MG63 (cell line): ENCODE results near the gene EPB41. TPM values are rescaled to one million over a fixed set of nuclear protein-coding genes. Genes with fewer than 3 reads are reported as not detected.

ENCODE experiments used
- DNase-seq: peaks from one replicate; pipeline ENCODE4 v3.0.0-alpha.2; 2020
- H3K27me3 ChIP-seq: fragments of 250-450 bp; sonication (Bioruptor Pico); 2 replicates; pipeline ENCODE4 v1.5.1; 2020; ENCODE audit warnings: mild to moderate bottlenecking, moderate library complexity
- H3K36me3 ChIP-seq: fragments of 250-450 bp; sonication (Bioruptor Pico); 2 replicates; pipeline ENCODE4 v1.5.1; 2020; ENCODE audit warnings: mild to moderate bottlenecking, moderate library complexity
- H3K4me3 ChIP-seq: fragments of 250-450 bp; sonication (Bioruptor Pico); 2 replicates; pipeline ENCODE4 v1.5.1; 2020; ENCODE audit warnings: mild to moderate bottlenecking, moderate library complexity
- H3K9me3 ChIP-seq: fragments of 250-450 bp; sonication (Bioruptor Pico); 2 replicates; pipeline ENCODE4 v1.5.1; 2020; ENCODE audit warnings: mild to moderate bottlenecking, moderate library complexity
- total RNA-seq: library from RNA; depleted of rRNA; stranded (reverse); fragments of >200 nt; shearing (Covaris generic); gene quantifications from 2 replicates; pipeline ENCODE4 v1.2.3, GENCODE V29; 2014; ENCODE audit warnings: low replicate concordance

The EPB41 gene
- total RNA-seq, 1 experiment from 2014 or later, result 4.6 TPM

- no peak for DNase-seq
- H3K4me3 ChIP-seq, result peak overlapping the region; percentile 65
- H3K9me3 ChIP-seq, result no peaks in the 10 kb centered on the region
- no peaks in the 10 kb centered on the region for H3K27me3 ChIP-seq
- H3K36me3 ChIP-seq, result no peaks in the 10 kb centered on the region
Observed at GRCh38 chr1:28887835-28888682, 26.3 kb upstream of the EPB41 start.

DNA sequence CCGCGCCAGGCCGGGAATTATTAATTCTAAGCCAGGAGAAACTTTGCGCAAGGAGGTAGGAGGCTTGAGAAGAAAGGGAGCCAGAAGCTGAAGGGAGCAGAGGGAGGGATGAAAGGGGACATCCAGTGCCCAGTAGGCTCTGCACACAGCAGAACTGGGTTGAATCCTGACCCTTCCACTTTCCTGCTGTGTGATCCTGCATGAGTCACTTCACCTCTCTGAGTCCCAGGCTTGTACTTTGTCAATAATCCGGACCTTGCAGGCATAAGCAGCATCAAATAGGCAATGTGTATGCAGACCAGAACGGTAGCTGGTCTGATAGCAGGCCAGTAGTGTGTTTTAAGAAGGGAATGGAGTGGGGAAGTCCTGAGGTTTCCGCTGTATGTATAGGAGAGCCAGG, 25.5 kb upstream of the EPB41 start:
- no peak for DNase-seq
- H3K27me3 ChIP-seq, result no peaks in the 10 kb centered on the region
- no peak overlapping the region for H3K4me3 ChIP-seq
- no peaks in the 10 kb centered on the region for H3K36me3 ChIP-seq
- no peaks in the 10 kb centered on the region for H3K9me3 ChIP-seq

- Histone ChIP-seq H3K36me3 (no peaks in the 10 kb centered on the region), H3K4me3 (no peak overlapping the region), H3K27me3 (no peaks in the 10 kb centered on the region), H3K9me3 (no peaks in the 10 kb centered on the region)
- no peak for DNase-seq
Observed at GRCh38 chr1:28889357-28889756, 25.0 kb upstream of the EPB41 start.

DNA sequence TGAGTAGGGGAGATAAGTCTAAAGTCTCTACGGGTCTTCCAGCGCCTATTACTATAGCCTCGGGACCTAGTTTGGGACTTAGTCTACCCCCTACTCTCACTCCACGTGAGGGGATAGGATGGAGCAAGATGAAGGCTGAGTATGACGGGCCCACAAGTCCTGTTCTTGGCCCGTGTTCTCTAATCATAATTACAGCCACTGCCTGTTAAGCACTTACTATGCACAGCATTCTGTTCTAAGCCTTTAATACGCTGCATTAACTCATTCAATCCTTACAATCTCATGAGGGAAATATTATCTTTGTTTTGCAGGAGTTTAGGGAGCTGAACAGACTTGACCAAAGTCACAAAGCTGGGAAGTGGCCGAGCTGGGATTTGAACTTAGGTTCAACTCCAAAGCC, 23.9 kb upstream of the EPB41 start:
- Histone ChIP-seq H3K36me3 (no peaks in the 10 kb centered on the region), H3K4me3 (no peak overlapping the region), H3K27me3 (no peaks in the 10 kb centered on the region), H3K9me3 (no peaks in the 10 kb centered on the region)
- no peak for DNase-seq

GRCh38 chr1:28890836-28891235, 23.5 kb upstream of the EPB41 start:
- no peaks in the 10 kb centered on the region for H3K9me3 ChIP-seq
- H3K27me3 ChIP-seq, result no peaks in the 10 kb centered on the region
- no peak overlapping the region for H3K4me3 ChIP-seq
- no peaks in the 10 kb centered on the region for H3K36me3 ChIP-seq
- DNase-seq, result no peak

DNA sequence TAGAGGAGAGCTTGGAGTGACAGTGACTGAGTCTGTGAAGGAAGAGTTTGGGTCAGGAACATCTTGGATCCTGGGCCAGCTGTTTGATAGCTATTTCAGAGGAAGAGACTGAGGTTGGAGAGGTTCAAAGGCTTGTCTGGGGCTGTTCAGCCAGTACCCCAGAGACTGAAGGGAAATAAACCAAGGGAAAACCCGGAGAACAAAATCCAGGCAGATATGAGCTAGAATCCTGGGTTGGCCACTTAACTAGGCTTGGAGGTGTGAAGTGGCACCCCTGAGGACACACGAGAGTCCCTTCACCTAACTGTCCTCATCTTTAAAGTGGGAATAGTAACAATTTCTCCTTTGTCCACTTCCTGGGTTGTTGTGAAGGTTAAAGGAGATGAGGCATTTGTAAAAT, 23.1 kb upstream of the EPB41 start:
- Histone ChIP-seq H3K27me3 (no peaks in the 10 kb centered on the region), H3K36me3 (no peaks in the 10 kb centered on the region), H3K4me3 (no peak overlapping the region), H3K9me3 (no peaks in the 10 kb centered on the region)
- no peak for DNase-seq

DNA sequence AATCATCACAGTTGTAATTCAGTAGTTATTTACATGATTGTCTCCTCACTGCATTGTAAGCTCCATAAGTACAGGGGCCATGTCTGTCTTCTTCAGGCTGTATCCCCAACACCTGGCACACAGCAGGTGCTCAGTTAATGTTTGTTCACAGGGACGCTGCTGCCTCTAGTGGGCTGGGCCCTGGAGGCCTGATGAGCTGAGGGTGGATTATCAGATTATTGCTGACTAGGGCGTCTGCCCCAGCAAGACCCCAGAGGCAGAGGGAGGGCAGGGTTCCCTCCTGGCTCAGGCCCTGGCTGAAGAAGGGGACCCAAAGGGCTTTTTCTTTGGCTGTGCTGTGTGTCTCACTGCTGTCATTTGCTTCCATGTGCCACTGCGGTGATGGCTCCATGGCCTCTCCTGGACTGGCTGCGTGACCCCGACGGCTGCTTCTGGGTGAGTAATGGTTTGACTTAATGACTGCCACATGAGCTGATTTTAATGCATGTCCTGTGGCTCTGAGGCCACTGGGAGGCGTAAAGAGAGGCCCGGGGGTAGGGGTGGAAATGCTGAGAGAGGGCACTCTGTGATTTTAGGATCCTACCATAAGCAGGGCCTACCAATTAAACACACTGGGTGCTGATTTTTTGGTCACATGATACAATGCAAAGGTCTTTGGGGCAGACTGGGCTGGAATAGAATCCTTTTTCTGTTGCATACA, 20.8 kb upstream of the EPB41 start:
- H3K27me3 ChIP-seq, result no peaks in the 10 kb centered on the region
- DNase-seq, result peak; percentile 39
- H3K9me3 ChIP-seq, result no peaks in the 10 kb centered on the region
- H3K4me3 ChIP-seq, result no peak overlapping the region
- H3K36me3 ChIP-seq, result no peaks in the 10 kb centered on the region

DNA sequence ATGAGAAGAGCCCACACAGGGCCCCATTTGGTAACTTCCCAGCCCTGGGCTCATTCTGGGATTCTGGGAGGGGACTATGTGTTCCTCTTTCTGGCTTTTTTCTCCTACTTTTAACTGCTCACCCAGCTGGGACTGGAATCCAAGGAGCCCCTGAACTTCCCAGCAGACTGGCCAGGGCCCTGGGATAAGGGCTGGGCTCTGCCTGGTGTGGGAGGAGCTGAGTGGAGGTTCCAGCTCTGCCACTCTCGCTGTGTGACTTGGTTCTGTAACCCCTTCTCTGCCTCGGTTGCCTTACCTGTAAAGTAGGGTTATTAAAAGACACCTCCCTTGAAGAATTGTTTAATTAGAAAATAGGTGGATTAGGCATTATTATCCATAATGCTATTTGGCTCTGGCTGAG, 19.6 kb upstream of the EPB41 start:
- Histone ChIP-seq H3K36me3 (no peaks in the 10 kb centered on the region), H3K27me3 (no peaks in the 10 kb centered on the region), H3K4me3 (no peak overlapping the region), H3K9me3 (no peaks in the 10 kb centered on the region)
- no peak for DNase-seq

- no peaks in the 10 kb centered on the region for H3K27me3 ChIP-seq
- no peaks in the 10 kb centered on the region for H3K36me3 ChIP-seq
- DNase-seq, result peak; percentile 15
- H3K9me3 ChIP-seq, result no peaks in the 10 kb centered on the region
- no peak overlapping the region for H3K4me3 ChIP-seq
Observed at GRCh38 chr1:28895896-28896608, 18.3 kb upstream of the EPB41 start.

- Histone ChIP-seq H3K27me3 (no peaks in the 10 kb centered on the region), H3K9me3 (no peaks in the 10 kb centered on the region), H3K4me3 (no peak overlapping the region), H3K36me3 (no peaks in the 10 kb centered on the region)
- no peak for DNase-seq
Observed at GRCh38 chr1:28896609-28896986, 17.8 kb upstream of the EPB41 start.

DNA sequence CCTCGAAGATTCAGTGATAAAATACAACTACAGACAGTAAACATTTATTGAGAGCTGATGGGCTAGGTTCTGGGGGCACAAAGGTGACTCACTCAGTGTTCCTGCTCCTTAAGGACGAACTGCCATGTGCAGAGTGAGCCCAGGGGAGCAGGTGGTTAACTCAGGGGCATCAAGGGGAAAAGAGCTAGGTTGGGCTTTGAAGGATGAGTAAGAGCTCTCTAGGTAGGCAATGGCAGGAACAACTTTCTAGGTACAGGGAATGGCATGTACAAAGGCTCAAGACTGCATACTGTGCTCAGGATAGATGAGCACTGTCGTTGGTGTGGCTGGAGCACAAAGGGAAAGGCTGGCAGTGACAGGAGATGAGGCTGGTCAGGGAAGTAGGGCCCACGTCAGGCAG, 16.6 kb upstream of the EPB41 start:
- no peaks in the 10 kb centered on the region for H3K27me3 ChIP-seq
- H3K4me3 ChIP-seq, result no peak overlapping the region
- no peaks in the 10 kb centered on the region for H3K36me3 ChIP-seq
- no peaks in the 10 kb centered on the region for H3K9me3 ChIP-seq
- no peak for DNase-seq

GRCh38 chr1:28898405-28898881, 15.9 kb upstream of the EPB41 start:
- Histone ChIP-seq H3K9me3 (no peaks in the 10 kb centered on the region), H3K36me3 (no peaks in the 10 kb centered on the region), H3K27me3 (no peaks in the 10 kb centered on the region), H3K4me3 (no peak overlapping the region)
- DNase-seq, result no peak

GRCh38 chr1:28899267-28899666, 15.1 kb upstream of the EPB41 start:
- H3K36me3 ChIP-seq, result no peaks in the 10 kb centered on the region
- no peaks in the 10 kb centered on the region for H3K9me3 ChIP-seq

GRCh38 chr1:28900562-28900961, 13.8 kb upstream of the EPB41 start:
- Histone ChIP-seq H3K9me3 (no peaks in the 10 kb centered on the region), H3K36me3 (no peaks in the 10 kb centered on the region), H3K27me3 (no peaks in the 10 kb centered on the region), H3K4me3 (no peak overlapping the region)
- DNase-seq, result no peak

More at GRCh38 chr1:28899267-28899666, 15.1 kb upstream of the EPB41 start:
- no peaks in the 10 kb centered on the region for H3K27me3 ChIP-seq
- no peak overlapping the region for H3K4me3 ChIP-seq
- DNase-seq, result no peak

GRCh38 chr1:28902738-28903137, 11.6 kb upstream of the EPB41 start:
- H3K36me3 ChIP-seq, result no peaks in the 10 kb centered on the region
- H3K27me3 ChIP-seq, result no peaks in the 10 kb centered on the region
- no peak for DNase-seq

DNA sequence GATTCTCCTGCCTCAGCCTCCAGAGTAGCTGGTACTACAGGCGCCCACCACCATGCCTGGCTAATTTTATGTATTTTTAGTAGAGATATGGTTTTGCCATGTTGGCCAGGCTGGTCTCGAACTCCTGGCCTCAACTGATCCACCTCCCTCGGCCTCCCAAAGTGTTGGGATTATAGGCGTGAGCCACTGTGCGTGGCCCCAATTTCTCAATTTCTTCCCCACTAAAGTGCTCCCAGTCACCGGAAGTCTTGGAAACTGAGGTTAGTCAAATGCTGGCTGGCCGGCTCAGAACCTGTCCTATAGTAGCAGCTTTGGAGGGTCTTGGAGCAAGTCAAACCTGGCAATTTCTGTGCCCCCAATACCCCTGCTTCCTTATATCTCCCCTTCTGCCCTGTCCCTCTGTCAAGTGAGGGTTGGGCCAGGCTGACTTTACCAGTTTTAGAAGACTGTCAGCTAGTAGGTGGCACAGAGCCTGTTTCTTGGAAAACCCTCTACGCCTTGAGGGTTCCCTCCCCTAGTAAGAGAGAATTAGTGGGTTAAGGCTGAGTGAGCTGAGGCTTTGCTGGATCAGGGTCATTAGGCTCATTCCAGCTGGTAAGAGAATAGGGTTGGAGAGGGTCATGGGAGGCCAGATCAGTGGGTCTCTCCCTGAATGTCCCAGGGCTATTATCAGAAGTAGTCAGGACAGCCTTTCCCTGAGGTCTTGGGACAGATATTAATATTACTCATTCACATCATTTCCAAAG, 8.3 kb upstream of the EPB41 start:
- Histone ChIP-seq H3K9me3 (no peaks in the 10 kb centered on the region), H3K27me3 (no peaks in the 10 kb centered on the region), H3K36me3 (no peaks in the 10 kb centered on the region), H3K4me3 (no peak overlapping the region)
- no peak for DNase-seq

More at GRCh38 chr1:28902738-28903137, 11.6 kb upstream of the EPB41 start:
- H3K4me3 ChIP-seq, result no peak overlapping the region
- no peaks in the 10 kb centered on the region for H3K9me3 ChIP-seq

DNA sequence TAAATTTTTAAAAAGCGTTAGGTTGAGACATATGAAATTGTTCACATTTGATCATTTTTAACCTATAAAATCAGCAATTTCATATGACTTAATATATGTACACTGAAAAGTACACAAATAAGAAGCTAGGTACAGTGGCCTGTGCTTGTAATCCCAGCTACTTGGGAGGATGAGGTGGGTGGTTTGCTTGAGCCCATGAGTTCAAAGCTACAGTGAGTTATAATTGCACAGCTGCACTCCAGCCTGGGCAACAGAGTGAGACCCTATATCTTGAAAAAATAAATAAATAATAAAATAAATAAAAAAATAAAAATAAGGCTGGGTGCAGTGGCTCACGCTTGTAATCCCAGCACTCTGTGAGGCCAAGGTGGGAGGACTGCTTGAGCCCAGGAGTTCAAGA, 5.2 kb upstream of the EPB41 start:
- Histone ChIP-seq H3K36me3 (no peaks in the 10 kb centered on the region), H3K9me3 (no peaks in the 10 kb centered on the region), H3K27me3 (no peaks in the 10 kb centered on the region), H3K4me3 (no peak overlapping the region)
- DNase-seq, result no peak
